Prostate gland (tissue), 2 donors: Measurements from ENCODE around the gene RWDD2A. TPM values are rescaled to one million over a fixed set of nuclear protein-coding genes. Genes with fewer than 3 reads are reported as not detected.

ENCODE experiments used
- total RNA-seq, 2 donors: library from RNA; depleted of rRNA; stranded (reverse); fragments of >200 nt; gene quantifications; one replicate each; pipeline ENCODE4 v1.1.0, GENCODE V29; 2016

The RWDD2A gene
- total RNA-seq, 2 donors from 2014 or later: 9.5 to 23.7 TPM

Other genes with a start within 250 kb of the RWDD2A start
- gene UBE3D, start 127.5 kb upstream of the RWDD2A start, total RNA-seq: 1 to 10 TPM; 3.1 to 6.0 TPM
- 10 to 100 TPM; 27.6 to 55.2 TPM for gene DOP1A, start 125.7 kb upstream of the RWDD2A start, total RNA-seq
- 10 to 100 TPM; 31.6 to 74.8 TPM for gene PGM3, start 92 bp upstream of the RWDD2A start, total RNA-seq
- gene ME1, start 237.7 kb downstream of the RWDD2A start, total RNA-seq: 10 to 100 TPM in 1 of 2 donors, 1 to 10 TPM in 1; 6.4 to 20.3 TPM